GM23338 (cell line): ENCODE results near the gene KLF1. TPM values are rescaled to one million over a fixed set of nuclear protein-coding genes. Genes with fewer than 3 reads are reported as not detected.

Experiments used
- ATAC-seq: fragments of 200-7000 bp; cut with Tn5 transposase; 3 replicates; pipeline ENCODE4 v1.9.1; 2020
- DNase-seq: peaks from one replicate; pipeline ENCODE4 v3.0.0-alpha.2; 2015; ENCODE audit warnings: low spot score
- H2AFZ ChIP-seq: fragments of 200-600 bp; sonication (generic); 2 replicates; pipeline ENCODE4 v1.8.0; 2016; ENCODE audit warnings: antibody characterized with exemption, mild to moderate bottlenecking, moderate library complexity
- H3F3A ChIP-seq: fragments of 200-600 bp; sonication (generic); replicated peaks from 2 replicates; pipeline ENCODE4 v1.8.0; 2017; ENCODE audit warnings: antibody characterized with exemption, mixed run types, low read depth
- H3K27ac ChIP-seq: fragments of 200-600 bp; sonication (generic); 2 replicates; pipeline ENCODE4 v1.6.1; 2016; ENCODE audit warnings: low read depth
- H3K27me3 ChIP-seq: fragments of 200-600 bp; sonication (generic); 2 replicates; pipeline ENCODE4 v1.8.0; 2016; ENCODE audit warnings: mild to moderate bottlenecking, mixed run types, moderate library complexity; ENCODE audit not compliant: insufficient read depth
- H3K36me3 ChIP-seq: fragments of 200-600 bp; sonication (generic); 2 replicates; pipeline ENCODE4 v1.8.0; 2016; ENCODE audit warnings: mild to moderate bottlenecking; ENCODE audit not compliant: insufficient read depth
- H3K4me1 ChIP-seq: fragments of 200-600 bp; sonication (generic); 2 replicates; pipeline ENCODE4 v1.8.0; 2016; ENCODE audit warnings: mild to moderate bottlenecking, moderate library complexity; ENCODE audit not compliant: insufficient read depth
- H3K4me2 ChIP-seq: fragments of 200-600 bp; sonication (generic); 2 replicates; pipeline ENCODE4 v1.7.1; 2017; ENCODE audit warnings: mixed run types
- H3K4me3 ChIP-seq: fragments of 200-600 bp; sonication (generic); 2 replicates; pipeline ENCODE4 v1.6.1; 2016; ENCODE audit warnings: mixed run types
- H3K79me2 ChIP-seq: fragments of 200-600 bp; sonication (generic); replicated peaks from 2 replicates; pipeline ENCODE4 v1.8.0; 2017; ENCODE audit warnings: mild to moderate bottlenecking; ENCODE audit not compliant: insufficient read depth
- H3K9me2 ChIP-seq: fragments of 200-600 bp; sonication (generic); 2 replicates; pipeline ENCODE4 v1.8.0; 2017; ENCODE audit not compliant: insufficient read depth
- H4K20me1 ChIP-seq: fragments of 200-600 bp; sonication (generic); replicated peaks from 2 replicates; pipeline ENCODE4 v1.8.0; 2017; ENCODE audit warnings: mild to moderate bottlenecking; ENCODE audit not compliant: insufficient read depth
- H3K27ac Mint-ChIP-seq: 2 replicates; pipeline ENCODE4 v1.8.0; 2020; ENCODE audit warnings: inconsistent platforms, mild to moderate bottlenecking, moderate library complexity, mixed read lengths
- H3K27me3 Mint-ChIP-seq: 3 replicates; pipeline ENCODE4 v1.8.0; 2022; ENCODE audit warnings: low read depth, mild to moderate bottlenecking, moderate library complexity, mixed read lengths, inconsistent platforms; ENCODE audit not compliant: insufficient read depth, poor library complexity
- H3K36me3 Mint-ChIP-seq: 3 replicates; pipeline ENCODE4 v1.8.0; 2021; ENCODE audit warnings: low read depth, mild to moderate bottlenecking, inconsistent platforms, moderate library complexity, mixed read lengths
- H3K4me1 Mint-ChIP-seq: 3 replicates; pipeline ENCODE4 v1.8.0; 2020; ENCODE audit warnings: mild to moderate bottlenecking, inconsistent platforms, mixed read lengths
- H3K4me3 Mint-ChIP-seq: 3 replicates; pipeline ENCODE4 v1.8.0; 2021; ENCODE audit warnings: moderate library complexity, mild to moderate bottlenecking, inconsistent platforms, mixed read lengths
- H3K9me3 Mint-ChIP-seq: 3 replicates; pipeline ENCODE4 v1.8.0; 2020; ENCODE audit warnings: moderate library complexity, mild to moderate bottlenecking, inconsistent platforms, mixed read lengths
- CREB1 ChIP-seq: fragments of 250-450 bp; sonication (Bioruptor Pico); IDR thresholded peaks from 2 replicates; pipeline ENCODE4 v1.5.0; 2020; ENCODE audit warnings: low read depth, mild to moderate bottlenecking, moderate library complexity
- EZH2 ChIP-seq: fragments of 200-600 bp; sonication (generic); IDR thresholded peaks from one replicate; pipeline ENCODE4 v1.8.0; 2017; ENCODE audit warnings: antibody characterized with exemption, mild to moderate bottlenecking, low read depth; ENCODE audit not compliant: unreplicated experiment
- EZH2phosphoT487 ChIP-seq: fragments of 200-600 bp; sonication (generic); IDR thresholded peaks from one replicate; pipeline ENCODE4 v1.8.1; 2018; ENCODE audit warnings: antibody characterized with exemption; ENCODE audit not compliant: unreplicated experiment
- JUNB ChIP-seq: IDR thresholded peaks from one replicate; pipeline ENCODE4 v1.6.1; 2016; ENCODE audit warnings: antibody characterized with exemption; ENCODE audit not compliant: unreplicated experiment
- NANOG ChIP-seq: IDR thresholded peaks from 2 replicates; pipeline ENCODE4 v1.6.1; 2016; ENCODE audit warnings: antibody characterized with exemption, borderline replicate concordance
- POLR2AphosphoS5 ChIP-seq: IDR thresholded peaks from 2 replicates; pipeline ENCODE4 v1.6.1; 2016; ENCODE audit warnings: antibody characterized with exemption, low read depth
- STAT1 ChIP-seq: IDR thresholded peaks from one replicate; pipeline ENCODE4 v1.6.1; 2016; ENCODE audit warnings: antibody characterized with exemption; ENCODE audit not compliant: unreplicated experiment
- ZNF114 ChIP-seq: fragments of 250-450 bp; sonication (Bioruptor Pico); IDR thresholded peaks from 2 replicates; pipeline ENCODE4 v1.5.0; 2020; ENCODE audit warnings: mild to moderate bottlenecking, moderate library complexity
- ZNF331 ChIP-seq: fragments of 250-450 bp; sonication (Bioruptor Pico); IDR thresholded peaks from 2 replicates; pipeline ENCODE4 v1.5.0; 2020; ENCODE audit warnings: low read depth, mild to moderate bottlenecking, moderate library complexity
- polyA plus RNA-seq: library from polyadenylated mRNA; unstranded; fragments of >200 nt; fragmentation: Nextera tagmentation; extraction: Ambion mirVana; gene quantifications from 2 replicates; pipeline ENCODE4 v1.2.1, GENCODE V29; 2016
- total RNA-seq: library from RNA; depleted of rRNA; stranded (reverse); fragments of >200 nt; shearing (Covaris generic); gene quantifications from 2 replicates; pipeline ENCODE4 v1.2.3, GENCODE V29; 2014
- TF ChIP-seq, protein P1 (sequence below): IDR thresholded peaks from 2 replicates; pipeline ENCODE4 v1.6.1; 2016; ENCODE audit warnings: antibody characterized with exemption
- TF ChIP-seq, protein P2 (sequence below): fragments of 250-450 bp; sonication (Bioruptor Pico); IDR thresholded peaks from 2 replicates; pipeline ENCODE4 v1.5.0; 2020; ENCODE audit warnings: mild to moderate bottlenecking, moderate library complexity
- TF ChIP-seq, protein P3 (sequence below): IDR thresholded peaks from one replicate; pipeline ENCODE4 v1.6.1; 2018; ENCODE audit warnings: antibody characterized with exemption; ENCODE audit not compliant: unreplicated experiment
- TF ChIP-seq, protein P4 (sequence below), 2 experiments: fragments of 200-600 bp in 1 of 2; sonication (generic) in 1 of 2; conservative IDR thresholded peaks; 2 replicates each; pipeline versions ENCODE4 v1.5.1 to v1.6.1; 2016 to 2017; ENCODE audit warnings: antibody characterized with exemption in 2 of 2, low read depth in 2 of 2, mild to moderate bottlenecking in 2 of 2, moderate library complexity in 1 of 2

The KLF1 gene
- total and polyA plus RNA-seq, 2 experiments from 2014 or later: 0.74 to 1.1 TPM

DNA sequence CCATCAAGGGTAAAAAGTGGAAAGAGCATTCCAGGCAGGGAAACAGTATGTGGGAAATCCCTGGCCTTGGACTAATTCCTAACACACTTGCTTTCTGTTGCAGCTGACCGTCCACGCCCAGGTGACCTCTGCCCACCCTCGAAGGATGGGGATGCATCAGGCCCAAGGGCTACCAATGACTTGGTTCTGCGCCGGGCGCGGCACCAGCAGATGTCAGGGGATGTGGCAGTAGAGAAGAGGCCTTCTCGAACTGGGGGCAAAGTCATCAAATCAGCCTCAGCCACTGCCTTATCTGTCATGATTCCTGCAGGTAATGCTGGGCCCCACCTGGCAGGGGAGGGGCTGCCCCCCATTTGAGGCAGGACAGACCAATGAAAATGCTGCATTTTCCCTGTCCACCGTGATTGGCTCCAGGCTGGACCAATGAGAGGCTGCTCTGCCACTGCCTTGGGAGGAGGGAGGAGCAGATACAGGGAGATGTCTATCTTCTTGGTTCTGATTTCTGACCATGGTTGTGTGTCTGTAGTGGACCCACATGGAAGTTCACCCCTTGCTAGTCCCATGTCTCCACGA, 18.4 kb downstream of the KLF1 start:
- no peak overlapping the region for H2AFZ ChIP-seq
- H3K9me2 ChIP-seq: no peaks in the 10 kb centered on the region
- H3K27me3 ChIP-seq: no peaks in the 10 kb centered on the region
- Mint-ChIP-seq H3K27ac (peak overlapping the region; percentile 57; the same call in 1 of the 2 replicates), H3K4me3 (peak overlapping the region; percentile 75; the same call in 1 of the 3 replicates), H3K36me3 (peaks cover 38% of the 10 kb centered on the region), H3K27me3 (peaks cover 11% of the 10 kb centered on the region), H3K4me1 (peaks cover 27% of the 10 kb centered on the region), H3K9me3 (peaks cover 13% of the 10 kb centered on the region)
- ATAC-seq: peak; percentile 19
- H3F3A ChIP-seq: peaks cover 24% of the 10 kb centered on the region
- H3K4me2 ChIP-seq: no peak overlapping the region
- TF ChIP-seq JUNB (no peak), EZH2 (no peak), ZNF114 (CRISPR knock-in tag) (no peak), EZH2phosphoT487 (no peak), ZNF331 (CRISPR knock-in tag) (no peak), CREB1 (CRISPR knock-in tag) (no peak), STAT1 (no peak), POLR2AphosphoS5 (no peak), NANOG (no peak)
- TF ChIP-seq, protein P1, sequence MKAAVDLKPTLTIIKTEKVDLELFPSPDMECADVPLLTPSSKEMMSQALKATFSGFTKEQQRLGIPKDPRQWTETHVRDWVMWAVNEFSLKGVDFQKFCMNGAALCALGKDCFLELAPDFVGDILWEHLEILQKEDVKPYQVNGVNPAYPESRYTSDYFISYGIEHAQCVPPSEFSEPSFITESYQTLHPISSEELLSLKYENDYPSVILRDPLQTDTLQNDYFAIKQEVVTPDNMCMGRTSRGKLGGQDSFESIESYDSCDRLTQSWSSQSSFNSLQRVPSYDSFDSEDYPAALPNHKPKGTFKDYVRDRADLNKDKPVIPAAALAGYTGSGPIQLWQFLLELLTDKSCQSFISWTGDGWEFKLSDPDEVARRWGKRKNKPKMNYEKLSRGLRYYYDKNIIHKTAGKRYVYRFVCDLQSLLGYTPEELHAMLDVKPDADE: no peak
- TF ChIP-seq, protein P2, sequence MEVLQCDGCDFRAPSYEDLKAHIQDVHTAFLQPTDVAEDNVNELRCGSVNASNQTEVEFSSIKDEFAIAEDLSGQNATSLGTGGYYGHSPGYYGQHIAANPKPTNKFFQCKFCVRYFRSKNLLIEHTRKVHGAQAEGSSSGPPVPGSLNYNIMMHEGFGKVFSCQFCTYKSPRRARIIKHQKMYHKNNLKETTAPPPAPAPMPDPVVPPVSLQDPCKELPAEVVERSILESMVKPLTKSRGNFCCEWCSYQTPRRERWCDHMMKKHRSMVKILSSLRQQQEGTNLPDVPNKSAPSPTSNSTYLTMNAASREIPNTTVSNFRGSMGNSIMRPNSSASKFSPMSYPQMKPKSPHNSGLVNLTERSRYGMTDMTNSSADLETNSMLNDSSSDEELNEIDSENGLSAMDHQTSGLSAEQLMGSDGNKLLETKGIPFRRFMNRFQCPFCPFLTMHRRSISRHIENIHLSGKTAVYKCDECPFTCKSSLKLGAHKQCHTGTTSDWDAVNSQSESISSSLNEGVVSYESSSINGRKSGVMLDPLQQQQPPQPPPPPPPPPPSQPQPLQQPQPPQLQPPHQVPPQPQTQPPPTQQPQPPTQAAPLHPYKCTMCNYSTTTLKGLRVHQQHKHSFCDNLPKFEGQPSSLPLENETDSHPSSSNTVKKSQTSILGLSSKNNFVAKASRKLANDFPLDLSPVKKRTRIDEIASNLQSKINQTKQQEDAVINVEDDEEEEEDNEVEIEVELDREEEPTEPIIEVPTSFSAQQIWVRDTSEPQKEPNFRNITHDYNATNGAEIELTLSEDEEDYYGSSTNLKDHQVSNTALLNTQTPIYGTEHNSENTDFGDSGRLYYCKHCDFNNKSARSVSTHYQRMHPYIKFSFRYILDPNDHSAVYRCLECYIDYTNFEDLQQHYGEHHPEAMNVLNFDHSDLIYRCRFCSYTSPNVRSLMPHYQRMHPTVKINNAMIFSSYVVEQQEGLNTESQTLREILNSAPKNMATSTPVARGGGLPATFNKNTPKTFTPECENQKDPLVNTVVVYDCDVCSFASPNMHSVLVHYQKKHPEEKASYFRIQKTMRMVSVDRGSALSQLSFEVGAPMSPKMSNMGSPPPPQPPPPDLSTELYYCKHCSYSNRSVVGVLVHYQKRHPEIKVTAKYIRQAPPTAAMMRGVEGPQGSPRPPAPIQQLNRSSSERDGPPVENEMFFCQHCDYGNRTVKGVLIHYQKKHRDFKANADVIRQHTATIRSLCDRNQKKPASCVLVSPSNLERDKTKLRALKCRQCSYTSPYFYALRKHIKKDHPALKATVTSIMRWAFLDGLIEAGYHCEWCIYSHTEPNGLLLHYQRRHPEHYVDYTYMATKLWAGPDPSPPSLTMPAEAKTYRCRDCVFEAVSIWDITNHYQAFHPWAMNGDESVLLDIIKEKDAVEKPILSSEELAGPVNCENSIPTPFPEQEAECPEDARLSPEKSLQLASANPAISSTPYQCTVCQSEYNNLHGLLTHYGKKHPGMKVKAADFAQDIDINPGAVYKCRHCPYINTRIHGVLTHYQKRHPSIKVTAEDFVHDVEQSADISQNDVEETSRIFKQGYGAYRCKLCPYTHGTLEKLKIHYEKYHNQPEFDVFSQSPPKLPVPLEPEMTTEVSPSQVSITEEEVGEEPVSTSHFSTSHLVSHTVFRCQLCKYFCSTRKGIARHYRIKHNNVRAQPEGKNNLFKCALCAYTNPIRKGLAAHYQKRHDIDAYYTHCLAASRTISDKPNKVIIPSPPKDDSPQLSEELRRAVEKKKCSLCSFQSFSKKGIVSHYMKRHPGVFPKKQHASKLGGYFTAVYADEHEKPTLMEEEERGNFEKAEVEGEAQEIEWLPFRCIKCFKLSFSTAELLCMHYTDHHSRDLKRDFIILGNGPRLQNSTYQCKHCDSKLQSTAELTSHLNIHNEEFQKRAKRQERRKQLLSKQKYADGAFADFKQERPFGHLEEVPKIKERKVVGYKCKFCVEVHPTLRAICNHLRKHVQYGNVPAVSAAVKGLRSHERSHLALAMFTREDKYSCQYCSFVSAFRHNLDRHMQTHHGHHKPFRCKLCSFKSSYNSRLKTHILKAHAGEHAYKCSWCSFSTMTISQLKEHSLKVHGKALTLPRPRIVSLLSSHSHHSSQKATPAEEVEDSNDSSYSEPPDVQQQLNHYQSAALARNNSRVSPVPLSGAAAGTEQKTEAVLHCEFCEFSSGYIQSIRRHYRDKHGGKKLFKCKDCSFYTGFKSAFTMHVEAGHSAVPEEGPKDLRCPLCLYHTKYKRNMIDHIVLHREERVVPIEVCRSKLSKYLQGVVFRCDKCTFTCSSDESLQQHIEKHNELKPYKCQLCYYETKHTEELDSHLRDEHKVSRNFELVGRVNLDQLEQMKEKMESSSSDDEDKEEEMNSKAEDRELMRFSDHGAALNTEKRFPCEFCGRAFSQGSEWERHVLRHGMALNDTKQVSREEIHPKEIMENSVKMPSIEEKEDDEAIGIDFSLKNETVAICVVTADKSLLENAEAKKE (CRISPR knock-in tag): no peak
- TF ChIP-seq, protein P3, sequence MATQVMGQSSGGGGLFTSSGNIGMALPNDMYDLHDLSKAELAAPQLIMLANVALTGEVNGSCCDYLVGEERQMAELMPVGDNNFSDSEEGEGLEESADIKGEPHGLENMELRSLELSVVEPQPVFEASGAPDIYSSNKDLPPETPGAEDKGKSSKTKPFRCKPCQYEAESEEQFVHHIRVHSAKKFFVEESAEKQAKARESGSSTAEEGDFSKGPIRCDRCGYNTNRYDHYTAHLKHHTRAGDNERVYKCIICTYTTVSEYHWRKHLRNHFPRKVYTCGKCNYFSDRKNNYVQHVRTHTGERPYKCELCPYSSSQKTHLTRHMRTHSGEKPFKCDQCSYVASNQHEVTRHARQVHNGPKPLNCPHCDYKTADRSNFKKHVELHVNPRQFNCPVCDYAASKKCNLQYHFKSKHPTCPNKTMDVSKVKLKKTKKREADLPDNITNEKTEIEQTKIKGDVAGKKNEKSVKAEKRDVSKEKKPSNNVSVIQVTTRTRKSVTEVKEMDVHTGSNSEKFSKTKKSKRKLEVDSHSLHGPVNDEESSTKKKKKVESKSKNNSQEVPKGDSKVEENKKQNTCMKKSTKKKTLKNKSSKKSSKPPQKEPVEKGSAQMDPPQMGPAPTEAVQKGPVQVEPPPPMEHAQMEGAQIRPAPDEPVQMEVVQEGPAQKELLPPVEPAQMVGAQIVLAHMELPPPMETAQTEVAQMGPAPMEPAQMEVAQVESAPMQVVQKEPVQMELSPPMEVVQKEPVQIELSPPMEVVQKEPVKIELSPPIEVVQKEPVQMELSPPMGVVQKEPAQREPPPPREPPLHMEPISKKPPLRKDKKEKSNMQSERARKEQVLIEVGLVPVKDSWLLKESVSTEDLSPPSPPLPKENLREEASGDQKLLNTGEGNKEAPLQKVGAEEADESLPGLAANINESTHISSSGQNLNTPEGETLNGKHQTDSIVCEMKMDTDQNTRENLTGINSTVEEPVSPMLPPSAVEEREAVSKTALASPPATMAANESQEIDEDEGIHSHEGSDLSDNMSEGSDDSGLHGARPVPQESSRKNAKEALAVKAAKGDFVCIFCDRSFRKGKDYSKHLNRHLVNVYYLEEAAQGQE: no peak
- TF ChIP-seq, protein P4, sequence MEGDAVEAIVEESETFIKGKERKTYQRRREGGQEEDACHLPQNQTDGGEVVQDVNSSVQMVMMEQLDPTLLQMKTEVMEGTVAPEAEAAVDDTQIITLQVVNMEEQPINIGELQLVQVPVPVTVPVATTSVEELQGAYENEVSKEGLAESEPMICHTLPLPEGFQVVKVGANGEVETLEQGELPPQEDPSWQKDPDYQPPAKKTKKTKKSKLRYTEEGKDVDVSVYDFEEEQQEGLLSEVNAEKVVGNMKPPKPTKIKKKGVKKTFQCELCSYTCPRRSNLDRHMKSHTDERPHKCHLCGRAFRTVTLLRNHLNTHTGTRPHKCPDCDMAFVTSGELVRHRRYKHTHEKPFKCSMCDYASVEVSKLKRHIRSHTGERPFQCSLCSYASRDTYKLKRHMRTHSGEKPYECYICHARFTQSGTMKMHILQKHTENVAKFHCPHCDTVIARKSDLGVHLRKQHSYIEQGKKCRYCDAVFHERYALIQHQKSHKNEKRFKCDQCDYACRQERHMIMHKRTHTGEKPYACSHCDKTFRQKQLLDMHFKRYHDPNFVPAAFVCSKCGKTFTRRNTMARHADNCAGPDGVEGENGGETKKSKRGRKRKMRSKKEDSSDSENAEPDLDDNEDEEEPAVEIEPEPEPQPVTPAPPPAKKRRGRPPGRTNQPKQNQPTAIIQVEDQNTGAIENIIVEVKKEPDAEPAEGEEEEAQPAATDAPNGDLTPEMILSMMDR (conservative IDR thresholded peaks at IDR 0.05; ENCODE audit: low read depth in 2 of 2): no peak
- peaks cover 21% of the 10 kb centered on the region for H3K4me1 ChIP-seq
- H3K4me3 ChIP-seq: peak overlapping the region; percentile 74; the same call in 1 of the 2 replicates
- peak; percentile 71 for DNase-seq
- H3K79me2 ChIP-seq: no peaks in the 10 kb centered on the region
- no peaks in the 10 kb centered on the region; the same call in 1 of the 2 replicates for H4K20me1 ChIP-seq
- H3K36me3 ChIP-seq: no peaks in the 10 kb centered on the region
- H3K27ac ChIP-seq: no peak overlapping the region
